ENCODE data around the gene AP2A1.

DNA sequence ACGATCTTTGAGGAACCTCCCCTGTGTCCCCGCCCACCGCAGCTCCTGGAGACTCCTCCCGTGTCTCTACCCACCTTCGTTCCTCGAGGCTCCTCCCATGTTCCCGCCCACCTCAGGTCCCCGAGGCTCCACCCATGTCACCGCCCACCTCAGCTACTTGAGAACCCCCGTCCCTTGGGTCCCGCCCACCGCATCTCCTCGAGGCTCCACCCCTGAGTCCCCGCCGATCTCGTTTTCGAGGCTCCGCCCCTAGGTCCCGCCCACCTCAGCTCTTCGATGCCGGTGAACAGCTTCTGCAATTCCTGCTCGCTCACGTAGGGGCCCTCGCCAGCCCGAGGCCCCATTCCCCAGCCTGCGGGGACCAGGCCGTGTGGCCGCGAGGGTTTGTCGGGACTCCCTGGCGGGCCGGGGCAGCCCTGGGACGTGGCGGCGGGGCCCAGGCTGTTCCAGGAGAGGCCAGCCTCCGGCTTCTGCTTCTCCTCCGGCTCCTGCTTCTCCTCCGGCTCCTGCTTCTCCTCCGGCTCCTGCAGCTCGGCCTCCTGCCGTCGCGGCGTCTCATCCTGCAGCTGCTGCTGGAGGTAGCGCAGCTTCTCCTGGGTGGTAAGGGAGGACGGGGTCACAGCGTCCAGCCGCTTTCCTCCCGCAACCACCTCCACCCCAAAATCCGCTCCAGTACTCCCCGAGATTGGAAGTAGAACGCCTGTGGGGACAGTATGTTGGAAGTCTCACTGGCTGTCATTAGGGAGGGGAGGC lies 20.4 kb upstream of the AP2A1 start:
- TF ChIP-seq, protein P1, sequence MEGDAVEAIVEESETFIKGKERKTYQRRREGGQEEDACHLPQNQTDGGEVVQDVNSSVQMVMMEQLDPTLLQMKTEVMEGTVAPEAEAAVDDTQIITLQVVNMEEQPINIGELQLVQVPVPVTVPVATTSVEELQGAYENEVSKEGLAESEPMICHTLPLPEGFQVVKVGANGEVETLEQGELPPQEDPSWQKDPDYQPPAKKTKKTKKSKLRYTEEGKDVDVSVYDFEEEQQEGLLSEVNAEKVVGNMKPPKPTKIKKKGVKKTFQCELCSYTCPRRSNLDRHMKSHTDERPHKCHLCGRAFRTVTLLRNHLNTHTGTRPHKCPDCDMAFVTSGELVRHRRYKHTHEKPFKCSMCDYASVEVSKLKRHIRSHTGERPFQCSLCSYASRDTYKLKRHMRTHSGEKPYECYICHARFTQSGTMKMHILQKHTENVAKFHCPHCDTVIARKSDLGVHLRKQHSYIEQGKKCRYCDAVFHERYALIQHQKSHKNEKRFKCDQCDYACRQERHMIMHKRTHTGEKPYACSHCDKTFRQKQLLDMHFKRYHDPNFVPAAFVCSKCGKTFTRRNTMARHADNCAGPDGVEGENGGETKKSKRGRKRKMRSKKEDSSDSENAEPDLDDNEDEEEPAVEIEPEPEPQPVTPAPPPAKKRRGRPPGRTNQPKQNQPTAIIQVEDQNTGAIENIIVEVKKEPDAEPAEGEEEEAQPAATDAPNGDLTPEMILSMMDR (IDR thresholded peaks at IDR 0.05): no peak
- no peak for TF ChIP-seq HEYL (CRISPR knock-in tag; IDR thresholded peaks at IDR 0.05)

Data from A549 (cell line).